Epithelial cell of esophagus (primary cell): ENCODE data around the gene DRD2.

Experiments
- DNase-seq: peaks from one replicate; pipeline ENCODE4 v3.0.0; 2010; ENCODE audit warnings: low read depth
- H3K4me3 ChIP-seq: 2 replicates; pipeline ENCODE4 v1.5.1; 2011; ENCODE audit warnings: mild to moderate bottlenecking, low read length, control low read depth
- TF ChIP-seq, protein P1 (sequence below): IDR thresholded peaks from 2 replicates; pipeline ENCODE4 v1.5.1; 2011; ENCODE audit warnings: low read depth, mild to moderate bottlenecking, low read length, control low read depth, inconsistent platforms; ENCODE audit not compliant: insufficient read depth; ENCODE audit errors: missing control alignments

The DRD2 gene

DNA sequence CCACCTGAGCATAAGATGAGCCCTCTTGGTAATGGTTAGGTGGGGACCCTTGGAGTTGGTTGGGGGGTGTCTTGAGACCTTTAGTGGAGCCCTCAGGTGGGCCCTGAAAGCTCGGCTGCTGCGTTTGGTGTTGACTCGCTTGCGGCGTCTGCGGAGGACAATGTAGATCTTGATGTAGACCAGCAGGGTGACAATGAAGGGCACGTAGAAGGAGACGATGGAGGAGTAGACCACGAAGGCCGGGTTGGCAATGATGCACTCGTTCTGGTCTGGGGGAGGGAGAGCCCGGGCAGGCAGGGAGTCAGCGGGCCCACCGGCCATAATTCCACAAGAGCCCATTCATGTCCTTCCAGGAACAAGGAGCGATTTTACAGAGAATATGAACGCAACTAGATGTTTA lies 59.9 kb downstream of the DRD2 start:
- DNase-seq: no peak
- no peak overlapping the region for H3K4me3 ChIP-seq
- TF ChIP-seq, protein P1, sequence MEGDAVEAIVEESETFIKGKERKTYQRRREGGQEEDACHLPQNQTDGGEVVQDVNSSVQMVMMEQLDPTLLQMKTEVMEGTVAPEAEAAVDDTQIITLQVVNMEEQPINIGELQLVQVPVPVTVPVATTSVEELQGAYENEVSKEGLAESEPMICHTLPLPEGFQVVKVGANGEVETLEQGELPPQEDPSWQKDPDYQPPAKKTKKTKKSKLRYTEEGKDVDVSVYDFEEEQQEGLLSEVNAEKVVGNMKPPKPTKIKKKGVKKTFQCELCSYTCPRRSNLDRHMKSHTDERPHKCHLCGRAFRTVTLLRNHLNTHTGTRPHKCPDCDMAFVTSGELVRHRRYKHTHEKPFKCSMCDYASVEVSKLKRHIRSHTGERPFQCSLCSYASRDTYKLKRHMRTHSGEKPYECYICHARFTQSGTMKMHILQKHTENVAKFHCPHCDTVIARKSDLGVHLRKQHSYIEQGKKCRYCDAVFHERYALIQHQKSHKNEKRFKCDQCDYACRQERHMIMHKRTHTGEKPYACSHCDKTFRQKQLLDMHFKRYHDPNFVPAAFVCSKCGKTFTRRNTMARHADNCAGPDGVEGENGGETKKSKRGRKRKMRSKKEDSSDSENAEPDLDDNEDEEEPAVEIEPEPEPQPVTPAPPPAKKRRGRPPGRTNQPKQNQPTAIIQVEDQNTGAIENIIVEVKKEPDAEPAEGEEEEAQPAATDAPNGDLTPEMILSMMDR: no peak

DNA sequence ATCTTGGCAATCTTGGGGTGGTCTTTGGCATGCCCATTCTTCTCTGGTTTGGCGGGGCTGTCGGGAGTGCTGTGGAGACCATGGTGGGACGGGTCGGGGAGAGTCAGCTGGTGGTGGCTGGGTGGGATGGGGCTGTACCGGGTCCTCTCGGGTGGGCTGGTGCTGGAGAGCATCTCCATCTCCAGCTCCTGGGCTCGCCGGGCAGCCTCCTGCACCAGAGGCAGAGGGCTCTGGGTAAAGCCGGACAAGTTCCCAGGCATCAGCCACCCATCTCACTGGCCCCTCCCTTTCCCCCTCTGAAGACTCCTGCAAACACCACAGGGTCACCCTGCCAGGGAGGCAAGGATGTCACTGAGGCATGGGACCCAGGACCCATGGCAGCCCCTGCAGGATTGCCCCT lies 62.5 kb downstream of the DRD2 start:
- no peak for DNase-seq
- TF ChIP-seq, protein P1: no peak
- H3K4me3 ChIP-seq: no peak overlapping the region

DNA sequence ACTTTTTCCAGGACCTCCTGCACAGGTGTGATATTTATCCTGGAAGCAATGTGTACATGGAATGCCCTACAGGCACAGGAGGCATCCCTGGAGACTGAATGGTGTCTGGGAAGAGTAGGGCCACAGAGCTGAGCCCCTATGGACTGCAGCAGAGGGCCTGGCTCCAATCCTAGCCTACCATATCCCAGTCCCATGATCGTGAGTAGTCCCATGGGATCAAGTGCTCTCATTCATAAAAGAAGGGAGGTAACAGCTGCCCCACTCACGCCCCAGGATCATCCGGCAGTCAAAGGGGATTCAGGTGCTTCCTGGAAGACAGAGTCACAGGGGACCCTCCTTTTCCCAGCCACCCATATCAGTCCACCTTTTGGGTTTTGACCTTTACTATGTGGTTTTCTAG lies 63.7 kb downstream of the DRD2 start:
- no peak overlapping the region for H3K4me3 ChIP-seq
- TF ChIP-seq, protein P1: no peak
- DNase-seq: no peak

DNA sequence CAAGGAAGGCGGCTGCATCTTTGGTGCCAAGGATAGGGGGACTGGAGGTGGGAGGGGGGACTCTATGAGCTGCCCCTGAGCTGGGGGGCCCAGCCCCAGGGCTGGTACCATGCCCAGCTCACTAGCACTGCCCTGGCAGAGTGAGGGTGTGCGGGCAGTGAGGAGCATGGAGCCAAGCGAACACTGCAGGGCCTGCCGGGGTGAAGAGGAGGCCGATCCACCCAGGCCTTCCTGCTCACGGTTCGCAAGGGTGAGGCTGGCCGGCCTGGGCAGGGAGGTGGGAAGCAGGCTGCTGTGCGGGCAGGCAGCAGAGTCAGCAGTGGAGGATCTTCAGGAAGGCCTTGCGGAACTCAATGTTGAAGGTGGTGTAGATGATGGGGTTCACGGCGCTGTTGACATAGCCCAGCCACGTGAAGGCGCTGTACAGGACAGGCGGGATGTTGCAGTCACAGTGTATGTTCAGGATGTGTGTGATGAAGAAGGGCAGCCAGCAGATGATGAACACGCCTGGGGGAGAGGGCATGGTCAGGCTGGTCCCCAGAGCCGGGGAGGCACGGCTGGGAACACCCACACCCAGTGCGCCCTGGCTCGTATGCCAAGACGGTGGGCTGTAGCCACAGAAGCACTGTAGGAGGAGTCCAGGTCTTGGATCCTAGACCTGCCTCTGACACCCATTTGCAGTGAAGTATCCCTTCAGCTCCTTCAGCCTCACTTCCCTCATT lies 64.6 kb downstream of the DRD2 start:
- no peak for DNase-seq
- no peak overlapping the region for H3K4me3 ChIP-seq
- TF ChIP-seq, protein P1: no peak

DNA sequence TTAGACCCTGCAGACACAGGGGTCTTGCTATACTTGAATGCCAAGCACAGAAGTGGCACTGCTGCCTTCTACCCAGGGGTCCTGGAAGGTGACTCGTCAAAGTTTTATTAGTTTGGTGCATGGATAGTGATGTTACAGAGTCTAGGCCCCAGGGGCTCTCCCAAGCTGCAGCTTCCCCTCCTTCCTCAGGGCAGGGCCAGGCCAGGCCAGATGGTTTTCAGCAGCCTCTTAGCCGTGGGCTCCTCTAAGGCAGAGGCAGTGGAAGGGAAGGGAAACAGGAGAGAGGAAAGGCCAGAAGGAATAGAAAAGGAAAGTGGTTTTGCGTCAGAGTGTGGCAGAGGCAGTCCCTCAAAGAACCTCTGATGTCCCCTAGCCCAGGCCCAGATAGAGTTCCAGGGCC lies 65.7 kb downstream of the DRD2 start:
- TF ChIP-seq, protein P1: no peak
- no peak for DNase-seq
- no peak overlapping the region for H3K4me3 ChIP-seq

DNA sequence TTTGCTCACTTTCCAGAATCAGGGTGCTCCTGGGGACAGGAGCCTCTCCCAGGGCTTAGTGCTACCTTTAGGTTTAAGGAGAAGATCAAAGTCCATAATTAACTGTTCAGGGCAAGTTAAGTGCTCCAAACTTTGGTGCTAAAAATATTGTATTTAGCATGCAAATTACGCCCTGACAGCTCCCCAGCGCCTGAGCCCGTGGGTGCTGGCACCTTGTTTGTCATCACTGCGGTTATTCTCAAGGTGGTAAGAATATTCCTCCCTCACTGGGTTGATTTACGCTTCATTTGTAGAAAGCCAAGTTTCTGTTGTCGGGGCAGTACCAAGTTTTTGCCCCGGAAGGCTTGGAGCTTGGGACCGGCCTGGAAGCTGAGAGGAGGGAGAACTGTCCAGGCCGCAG lies 66.3 kb downstream of the DRD2 start:
- no peak overlapping the region for H3K4me3 ChIP-seq
- DNase-seq: no peak
- TF ChIP-seq, protein P1: no peak

DNA sequence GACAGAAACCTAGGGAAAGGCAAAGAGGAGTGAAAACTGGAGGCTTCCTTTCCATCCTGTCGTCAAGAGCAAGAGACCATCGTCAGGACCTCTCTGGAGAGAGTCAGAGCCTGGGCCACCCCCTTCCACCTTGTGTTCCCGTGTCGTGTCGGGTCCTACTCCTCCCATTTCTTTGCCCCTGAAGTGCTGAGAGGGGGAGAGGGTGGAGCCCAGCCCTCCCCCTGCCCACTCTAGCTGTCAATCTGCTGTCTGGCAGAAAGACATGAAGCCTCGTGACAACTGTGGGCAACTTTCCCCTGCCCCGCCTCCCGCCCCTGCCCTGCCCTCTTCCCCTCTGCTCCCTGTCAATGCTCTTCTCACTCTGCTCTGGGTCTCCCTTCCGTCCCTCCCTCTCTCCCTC lies 67.0 kb downstream of the DRD2 start:
- TF ChIP-seq, protein P1: no peak
- H3K4me3 ChIP-seq: no peak overlapping the region
- no peak for DNase-seq
